Middle frontal gyrus (tissue), 1 donor: Measurements from ENCODE around the gene CUL3.
"Not testable (repeated sequence)": the region's sequence is repeated elsewhere in the genome, so short reads cannot be mapped to it uniquely, and the experiment has no call there.

ENCODE experiments used
- DNase-seq: peaks from one replicate; pipeline ENCODE4 v3.0.0-alpha.2; 2015; ENCODE audit warnings: low spot score; ENCODE audit errors: extremely low spot score

The CUL3 gene

GRCh38 chr2:224583033-224583432 lies 2.1 kb downstream of the CUL3 start:
- DNase-seq = not testable (repeated sequence)

DNA sequence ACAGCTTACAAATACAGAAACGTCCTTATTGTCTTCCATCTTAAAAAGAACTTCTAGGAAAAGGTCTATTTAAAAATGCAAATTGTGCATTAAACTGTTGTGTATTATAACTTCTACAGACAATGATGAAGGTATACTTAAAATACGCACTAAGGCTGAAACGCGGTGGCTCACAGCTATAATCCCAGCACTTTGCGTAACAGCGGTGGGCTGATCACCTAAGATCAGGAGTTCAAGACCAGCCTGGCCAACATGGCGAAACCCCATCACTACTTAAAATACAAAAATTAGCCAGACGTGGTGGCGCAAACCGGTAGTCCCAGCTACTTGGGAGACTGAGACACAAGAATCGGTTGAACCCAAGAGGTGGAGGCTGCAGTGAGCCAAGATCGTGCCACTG lies 4.9 kb downstream of the CUL3 start:
- DNase-seq = no peak

GRCh38 chr2:224579411-224579810 lies 5.8 kb downstream of the CUL3 start:
- no peak for DNase-seq

- no peak for DNase-seq
Observed at GRCh38 chr2:224577541-224577940, 7.6 kb downstream of the CUL3 start.

DNA sequence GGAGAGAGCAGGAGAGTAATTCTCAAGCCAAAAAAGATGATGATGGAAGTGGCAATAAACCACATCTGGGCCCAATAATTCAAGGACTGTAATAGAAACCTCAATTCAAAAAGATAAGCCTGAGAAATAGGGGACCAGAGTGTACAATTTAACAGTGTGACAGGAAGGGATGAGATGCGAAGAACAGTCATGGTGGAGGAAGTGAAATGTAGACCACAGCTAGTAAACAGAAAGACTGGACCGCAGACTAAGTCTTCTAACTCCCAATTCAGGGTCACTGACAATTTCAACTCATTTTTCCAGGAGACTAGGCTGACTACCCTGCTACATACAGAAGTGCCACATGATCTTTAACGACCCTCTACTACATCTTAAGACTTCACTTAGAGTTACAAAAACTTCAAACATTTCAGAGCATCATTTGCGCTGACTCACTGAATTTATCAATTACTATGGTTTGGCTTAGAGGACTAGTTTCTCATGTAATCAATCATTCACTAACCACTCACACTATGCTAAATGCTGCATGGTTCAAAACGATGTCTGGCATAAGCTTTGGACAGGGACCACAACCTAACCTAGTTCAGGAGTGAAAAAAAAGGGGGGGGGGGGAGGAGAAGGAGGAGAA lies 9.0 kb downstream of the CUL3 start:
- DNase-seq = no peak

DNA sequence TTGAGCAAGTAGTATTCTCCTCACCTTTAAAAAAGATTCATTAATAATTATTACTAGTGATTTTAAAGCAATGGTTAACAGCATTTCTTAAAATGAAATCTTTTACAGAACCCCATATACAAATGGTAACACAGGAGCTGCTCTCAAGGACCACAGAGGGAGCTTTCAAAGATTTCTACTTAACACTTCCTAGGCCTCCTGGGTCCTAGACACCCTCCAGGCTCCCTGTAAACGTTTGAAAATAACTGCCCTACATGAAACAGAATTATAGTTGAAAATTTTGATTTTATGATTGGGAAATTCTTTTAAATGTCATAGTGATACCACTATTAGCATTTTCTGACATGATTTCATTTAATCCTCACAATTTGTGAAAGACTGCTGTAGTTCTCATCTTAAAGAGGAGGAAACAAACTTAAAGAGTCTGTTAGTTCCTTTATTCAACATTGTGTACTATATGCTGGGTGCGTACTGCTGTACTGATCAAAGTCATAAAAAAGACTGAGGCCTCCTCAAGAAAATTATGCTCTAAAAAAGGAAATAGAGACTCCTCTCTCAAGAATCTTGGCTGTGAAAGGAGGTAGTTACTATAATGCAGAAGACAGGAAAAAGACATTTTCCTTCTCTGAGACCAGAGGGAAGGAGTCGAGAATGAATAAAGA lies 10.6 kb downstream of the CUL3 start:
- no peak for DNase-seq

- no peak for DNase-seq
Observed at GRCh38 chr2:224573724-224574123, 11.4 kb downstream of the CUL3 start.

DNA sequence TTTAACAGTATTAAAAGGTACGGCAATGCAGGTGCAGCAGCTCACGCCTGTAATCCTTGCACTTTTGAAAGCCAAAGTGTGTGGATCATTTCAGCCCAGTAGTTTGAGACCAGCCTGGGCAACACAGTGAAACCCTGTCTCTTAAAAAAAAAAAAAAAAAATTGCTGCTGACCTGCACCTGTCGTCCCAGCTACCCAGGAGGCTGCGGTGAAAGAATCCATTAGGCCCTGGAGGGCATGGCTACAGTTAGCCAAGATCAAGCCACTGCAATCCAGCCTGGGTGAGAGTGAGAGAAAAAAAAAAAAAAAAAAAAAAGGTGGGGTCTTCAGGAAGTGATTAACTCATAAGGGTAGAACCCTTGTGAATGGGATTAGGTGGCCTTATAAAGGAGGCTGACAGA lies 12.8 kb downstream of the CUL3 start:
- no peak for DNase-seq

DNA sequence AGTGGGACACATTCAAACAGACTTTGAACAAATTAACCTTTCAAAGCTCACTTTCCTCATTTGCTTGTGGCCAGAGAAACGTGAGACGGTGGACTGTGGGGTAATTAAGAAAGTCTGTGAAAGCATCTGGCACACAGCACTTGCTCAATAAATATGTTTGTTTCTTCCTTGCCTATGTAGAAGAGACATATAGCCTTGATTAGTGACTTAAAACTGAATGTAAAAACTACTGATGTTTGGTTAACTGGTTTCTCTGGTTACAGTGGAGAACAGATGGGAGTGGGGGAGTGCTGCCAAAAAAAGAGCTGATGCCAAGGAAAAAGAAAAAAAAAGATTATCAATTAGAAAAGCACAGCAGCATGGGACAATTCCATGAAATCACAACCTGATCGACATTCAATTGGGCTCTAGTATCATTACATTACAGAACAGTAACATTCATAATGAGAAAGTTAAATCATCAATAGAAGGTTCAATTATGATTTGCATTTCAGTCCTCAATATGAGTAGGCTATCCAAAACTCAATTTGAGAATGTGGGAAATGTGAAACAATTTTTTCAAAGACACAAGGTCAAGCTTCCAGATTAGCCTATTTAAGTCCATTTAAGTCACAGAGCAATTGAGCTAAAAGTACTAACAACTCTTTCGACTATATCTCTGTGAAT lies 14.7 kb downstream of the CUL3 start:
- no peak for DNase-seq

- DNase-seq = no peak
Observed at GRCh38 chr2:224569654-224570053, 15.5 kb downstream of the CUL3 start.

- no peak for DNase-seq
Observed at GRCh38 chr2:224565452-224566035, 19.6 kb downstream of the CUL3 start.

- DNase-seq = no peak
Observed at GRCh38 chr2:224563537-224563936, 21.6 kb downstream of the CUL3 start.

DNA sequence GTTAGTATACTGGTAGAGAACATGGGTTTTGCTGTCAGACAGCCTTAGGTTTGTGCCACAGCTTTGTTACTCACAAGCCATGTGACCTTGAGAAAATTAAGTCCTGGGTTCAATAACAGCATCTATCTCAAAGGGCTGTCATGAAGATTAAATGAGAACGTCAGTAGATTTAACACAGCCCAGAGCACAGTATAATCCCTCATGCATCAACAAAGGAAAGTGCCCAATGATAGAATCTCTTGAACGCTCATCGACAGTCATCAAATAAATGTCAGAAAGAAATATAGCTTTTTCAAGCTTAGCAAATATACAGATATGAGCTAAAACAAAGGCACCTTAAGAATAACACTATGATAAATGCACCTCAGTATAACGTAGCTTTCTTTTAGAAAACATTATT lies 22.3 kb downstream of the CUL3 start:
- DNase-seq = no peak

- DNase-seq = no peak
Observed at GRCh38 chr2:224561234-224562005, 23.7 kb downstream of the CUL3 start.

GRCh38 chr2:224560549-224560948 lies 24.6 kb downstream of the CUL3 start:
- no peak for DNase-seq

DNA sequence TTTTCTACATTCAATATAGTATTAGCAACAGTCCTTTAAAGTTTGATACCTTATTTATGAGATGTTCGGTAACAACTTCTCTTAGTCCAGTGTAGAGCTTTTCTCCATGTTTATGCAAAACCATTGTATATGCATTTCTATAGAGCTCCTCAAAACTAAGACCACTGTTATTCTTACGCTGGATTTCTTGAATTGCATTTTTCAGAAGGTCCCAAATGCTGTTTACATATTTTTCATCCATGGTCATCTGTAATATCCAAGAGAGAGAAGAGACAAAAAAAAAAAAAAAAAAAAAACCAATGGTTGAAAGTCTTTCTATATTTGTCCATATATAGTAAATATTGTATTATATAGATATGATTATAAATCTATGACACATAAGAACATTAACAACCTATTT lies 27.6 kb downstream of the CUL3 start:
- no peak for DNase-seq

DNA sequence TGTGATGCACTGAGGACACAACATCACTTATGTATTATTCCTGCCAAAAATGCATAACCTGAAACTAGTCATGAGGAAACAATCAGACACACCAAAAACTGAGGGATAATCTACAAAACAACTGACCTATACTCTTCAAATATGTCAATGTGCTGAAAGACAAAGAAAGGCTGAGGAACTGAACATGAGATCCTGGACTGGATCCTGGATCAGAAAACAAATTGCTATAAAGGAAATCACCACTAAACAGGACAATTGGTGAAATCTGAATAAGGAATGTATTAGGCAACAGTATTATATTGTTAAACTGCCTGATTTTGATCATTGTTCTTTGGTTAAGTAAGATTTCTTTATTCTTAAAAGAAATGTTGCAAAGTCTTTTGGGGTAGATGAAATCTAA lies 28.8 kb downstream of the CUL3 start:
- no peak for DNase-seq

DNA sequence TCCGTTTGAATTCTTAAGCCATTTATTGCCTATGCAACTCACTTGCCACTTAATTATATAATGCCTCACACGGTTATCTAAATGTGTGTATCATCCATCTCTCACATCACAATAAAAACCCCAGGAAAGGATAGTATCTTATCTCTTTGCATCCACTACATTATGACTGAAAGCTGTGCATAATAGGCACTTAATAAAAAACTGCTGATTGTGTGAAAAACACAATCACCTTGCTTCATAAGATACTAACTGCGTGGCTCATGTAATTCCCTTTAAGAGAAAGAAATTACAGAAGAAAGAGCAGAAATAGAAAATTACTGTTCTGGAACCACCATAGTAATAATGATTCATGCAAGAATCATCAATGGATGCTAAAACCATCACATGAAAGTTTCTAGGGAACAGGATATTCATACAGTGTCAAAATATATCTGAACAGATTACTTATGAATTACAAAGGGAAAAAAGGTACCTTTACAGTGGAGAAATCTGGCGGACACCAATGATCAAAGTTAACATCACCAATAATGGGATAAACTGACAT lies 29.3 kb downstream of the CUL3 start:
- DNase-seq = no peak

DNA sequence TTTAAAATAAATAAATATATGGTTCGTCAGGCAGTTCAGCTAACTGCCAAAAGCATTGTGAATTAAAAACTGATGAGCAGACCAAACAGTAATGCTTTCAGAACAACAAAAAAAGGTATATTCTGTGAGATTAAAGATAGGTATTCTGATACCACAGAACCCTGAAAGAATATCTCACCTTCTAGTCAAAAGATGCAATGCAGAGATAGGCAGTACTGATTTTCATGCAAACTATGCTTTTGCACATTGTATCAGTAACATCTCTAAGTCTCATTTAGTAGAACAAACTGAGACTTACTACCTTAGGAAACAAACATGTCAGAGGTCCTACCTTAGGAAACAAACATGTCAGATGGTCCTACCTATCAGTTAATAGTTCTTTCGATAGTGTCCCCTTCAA lies 32.4 kb downstream of the CUL3 start:
- no peak for DNase-seq

DNA sequence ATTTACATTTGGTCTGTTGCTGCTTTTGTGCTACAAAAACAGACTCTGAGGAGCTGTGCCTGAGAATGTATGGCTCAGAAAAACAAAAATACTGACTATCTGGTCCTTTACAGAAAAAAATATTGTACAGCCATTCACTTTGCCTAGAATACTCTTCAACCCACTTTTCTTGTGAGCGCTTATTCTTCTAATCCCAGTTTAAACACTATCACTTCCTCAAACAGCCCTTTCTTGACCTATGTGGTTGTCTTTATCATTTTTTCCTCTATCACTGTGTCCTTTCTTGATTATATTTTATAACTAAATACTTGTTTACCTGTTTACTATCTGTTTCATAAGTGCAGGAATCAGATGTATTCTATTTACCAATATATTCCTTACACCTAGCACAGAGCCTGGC lies 33.5 kb downstream of the CUL3 start:
- DNase-seq = no peak

DNA sequence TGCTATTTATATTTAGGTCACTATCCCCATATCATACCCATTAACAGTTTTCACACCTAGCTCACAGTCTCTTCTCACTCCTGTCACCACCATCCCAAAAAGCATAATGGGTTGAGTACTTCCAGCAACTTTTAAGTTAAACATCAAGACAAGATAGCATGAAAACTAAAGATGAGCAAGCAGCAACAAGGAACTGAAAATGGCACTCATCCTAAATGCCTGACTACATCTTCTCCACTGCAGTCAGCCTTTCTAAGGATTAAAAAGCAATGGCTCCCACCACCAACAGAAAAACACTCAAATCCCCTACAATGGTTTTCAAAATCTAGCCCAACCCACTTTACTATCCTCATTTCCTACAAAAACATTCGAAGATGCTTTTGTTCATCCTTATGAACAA lies 38.2 kb downstream of the CUL3 start:
- DNase-seq = no peak
